ENCODE results near the gene PKIG. TPM values are rescaled to one million over a fixed set of nuclear protein-coding genes. Genes with fewer than 3 reads are reported as not detected.

PKIG gene
- total RNA-seq, 2 donors from 2014 or later = 60.9 to 81.1 TPM

- intact Hi-C loops (cut with DNase I) = no loop called here
These were observed 54.7 kb downstream of the PKIG start for GRCh38 chr20:44637042-44637441.

GRCh38 chr20:44637522-44638372 is 55.4 kb downstream of the PKIG start:
- H3K4me1 ChIP-seq (replicated peaks) = peaks cover 3% of the 10 kb centered on the region
- no peaks in the 10 kb centered on the region for H3K36me3 ChIP-seq
- no peaks in the 10 kb centered on the region for H3K9me3 ChIP-seq
- WGBS = 76% methylated on average over 11 of the region's 11 CpGs
- no peak overlapping the region for H3K27ac ChIP-seq
- TF ChIP-seq POLR2A (IDR thresholded peaks at IDR 0.05) (no peak), POLR2AphosphoS5 (IDR thresholded peaks at IDR 0.05) (no peak)
- TF ChIP-seq, protein P1, sequence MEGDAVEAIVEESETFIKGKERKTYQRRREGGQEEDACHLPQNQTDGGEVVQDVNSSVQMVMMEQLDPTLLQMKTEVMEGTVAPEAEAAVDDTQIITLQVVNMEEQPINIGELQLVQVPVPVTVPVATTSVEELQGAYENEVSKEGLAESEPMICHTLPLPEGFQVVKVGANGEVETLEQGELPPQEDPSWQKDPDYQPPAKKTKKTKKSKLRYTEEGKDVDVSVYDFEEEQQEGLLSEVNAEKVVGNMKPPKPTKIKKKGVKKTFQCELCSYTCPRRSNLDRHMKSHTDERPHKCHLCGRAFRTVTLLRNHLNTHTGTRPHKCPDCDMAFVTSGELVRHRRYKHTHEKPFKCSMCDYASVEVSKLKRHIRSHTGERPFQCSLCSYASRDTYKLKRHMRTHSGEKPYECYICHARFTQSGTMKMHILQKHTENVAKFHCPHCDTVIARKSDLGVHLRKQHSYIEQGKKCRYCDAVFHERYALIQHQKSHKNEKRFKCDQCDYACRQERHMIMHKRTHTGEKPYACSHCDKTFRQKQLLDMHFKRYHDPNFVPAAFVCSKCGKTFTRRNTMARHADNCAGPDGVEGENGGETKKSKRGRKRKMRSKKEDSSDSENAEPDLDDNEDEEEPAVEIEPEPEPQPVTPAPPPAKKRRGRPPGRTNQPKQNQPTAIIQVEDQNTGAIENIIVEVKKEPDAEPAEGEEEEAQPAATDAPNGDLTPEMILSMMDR (IDR thresholded peaks at IDR 0.05) = no peak
- H3K4me3 ChIP-seq = no peak overlapping the region
- intact Hi-C loops (cut with DNase I) = no loop called here
- no peaks in the 10 kb centered on the region for H3K27me3 ChIP-seq (replicated peaks; ENCODE audit: insufficient read depth)
- no peak for DNase-seq (ENCODE audit: low spot score)

More at GRCh38 chr20:44637042-44637441, 54.7 kb downstream of the PKIG start:
- TF ChIP-seq POLR2AphosphoS5 (IDR thresholded peaks at IDR 0.05) (no peak), POLR2A (IDR thresholded peaks at IDR 0.05) (no peak)
- TF ChIP-seq, protein P1 (IDR thresholded peaks at IDR 0.05) = no peak
- no peaks in the 10 kb centered on the region for H3K9me3 ChIP-seq
- H3K36me3 ChIP-seq = no peaks in the 10 kb centered on the region
- H3K4me1 ChIP-seq (replicated peaks) = peaks cover 1% of the 10 kb centered on the region
- no peak overlapping the region for H3K27ac ChIP-seq
- no peak for DNase-seq (ENCODE audit: low spot score)
- 95% methylated on average over 5 of the region's 5 CpGs for WGBS
- H3K27me3 ChIP-seq (replicated peaks; ENCODE audit: insufficient read depth) = no peaks in the 10 kb centered on the region
- H3K4me3 ChIP-seq = no peak overlapping the region

DNA sequence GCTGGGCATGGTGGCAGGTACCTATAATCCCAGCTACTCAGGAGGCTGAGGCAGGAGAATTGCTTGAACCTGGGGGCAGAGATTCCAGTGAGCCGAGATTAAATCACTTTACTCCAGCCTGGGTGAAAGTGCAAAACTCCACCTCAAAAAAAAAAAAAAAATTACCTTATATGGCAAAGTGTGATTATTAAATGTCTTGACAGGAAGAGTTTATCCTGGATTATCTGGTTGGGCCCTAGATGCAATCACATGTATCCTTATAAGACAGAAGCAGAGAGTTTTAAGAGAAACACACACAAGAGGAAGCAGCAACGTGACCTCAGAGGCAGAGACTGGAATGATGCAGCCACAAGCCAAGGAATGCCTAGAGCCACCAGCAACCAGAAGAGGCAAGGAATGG is 58.1 kb downstream of the PKIG start:
- no peak overlapping the region for H3K4me3 ChIP-seq
- intact Hi-C loops (cut with DNase I) = no loop called here
- 96% methylated on average over 2 of the region's 2 CpGs for WGBS
- no peaks in the 10 kb centered on the region for H3K36me3 ChIP-seq
- H3K27ac ChIP-seq = no peak overlapping the region
- no peaks in the 10 kb centered on the region for H3K27me3 ChIP-seq (replicated peaks; ENCODE audit: insufficient read depth)
- no peak for DNase-seq (ENCODE audit: low spot score)
- H3K4me1 ChIP-seq (replicated peaks) = peaks cover 3% of the 10 kb centered on the region
- no peak for TF ChIP-seq POLR2AphosphoS5 (IDR thresholded peaks at IDR 0.05)
- TF ChIP-seq, protein P1 (IDR thresholded peaks at IDR 0.05) = no peak
- TF ChIP-seq POLR2A (IDR thresholded peaks at IDR 0.05) = no peak
- H3K9me3 ChIP-seq = no peaks in the 10 kb centered on the region

DNA sequence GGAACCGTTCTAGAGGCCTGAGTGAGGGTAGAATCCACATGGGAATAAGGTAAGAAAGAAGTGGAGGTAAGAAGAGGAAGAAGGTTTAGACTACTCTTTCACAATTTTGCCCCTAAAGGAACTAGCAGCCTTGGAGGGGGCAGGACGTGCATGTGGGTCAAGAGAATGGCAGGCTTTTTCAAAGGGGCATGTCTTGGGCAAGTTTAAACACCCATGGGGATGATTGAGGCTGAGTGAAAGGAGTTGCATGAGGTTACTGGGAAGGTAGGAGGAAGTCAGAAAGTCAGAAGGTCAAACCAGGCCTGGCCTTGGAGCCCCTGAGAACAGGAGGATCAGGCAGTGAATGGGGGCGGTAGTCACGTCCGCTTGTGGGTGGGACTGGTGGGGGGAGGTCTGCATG is 58.9 kb downstream of the PKIG start:
- no peaks in the 10 kb centered on the region for H3K36me3 ChIP-seq
- H3K9me3 ChIP-seq = no peaks in the 10 kb centered on the region
- no peaks in the 10 kb centered on the region for H3K27me3 ChIP-seq (replicated peaks; ENCODE audit: insufficient read depth)
- no peak for TF ChIP-seq POLR2A (IDR thresholded peaks at IDR 0.05)
- TF ChIP-seq POLR2AphosphoS5 (IDR thresholded peaks at IDR 0.05) = no peak
- no peak overlapping the region for H3K27ac ChIP-seq
- intact Hi-C loops (cut with DNase I) = no loop called here
- DNase-seq (ENCODE audit: low spot score) = no peak
- H3K4me3 ChIP-seq = no peak overlapping the region
- peaks cover 3% of the 10 kb centered on the region for H3K4me1 ChIP-seq (replicated peaks)
- 90% methylated on average over 5 of the region's 5 CpGs for WGBS

- H3K4me3 ChIP-seq = no peak overlapping the region
- H3K36me3 ChIP-seq = no peaks in the 10 kb centered on the region
- no peaks in the 10 kb centered on the region for H3K9me3 ChIP-seq
- intact Hi-C loops (cut with DNase I) = no loop called here
- WGBS = 16% methylated on average over 17 of the region's 17 CpGs
- peak; percentile 21 for DNase-seq (ENCODE audit: low spot score)
- H3K27ac ChIP-seq = peak overlapping the region; percentile 12 to 57
- no peaks in the 10 kb centered on the region for H3K27me3 ChIP-seq (replicated peaks; ENCODE audit: insufficient read depth)
- H3K4me1 ChIP-seq (replicated peaks) = peaks cover 3% of the 10 kb centered on the region
- TF ChIP-seq POLR2A (IDR thresholded peaks at IDR 0.05) (no peak), POLR2AphosphoS5 (IDR thresholded peaks at IDR 0.05) (no peak)
- TF ChIP-seq, protein P1 (IDR thresholded peaks at IDR 0.05) = no peak
These were observed 60.1 kb downstream of the PKIG start for GRCh38 chr20:44642203-44643153.
